ENCODE measurements around the gene ITGAD. TPM values are rescaled to one million over a fixed set of nuclear protein-coding genes. Genes with fewer than 3 reads are reported as not detected.

ITGAD gene
- total and polyA plus RNA-seq, 2 of the 13 experiments (the other 11 are each of a cell fraction or from before 2014, with no cell fraction given), result not detected

DNA sequence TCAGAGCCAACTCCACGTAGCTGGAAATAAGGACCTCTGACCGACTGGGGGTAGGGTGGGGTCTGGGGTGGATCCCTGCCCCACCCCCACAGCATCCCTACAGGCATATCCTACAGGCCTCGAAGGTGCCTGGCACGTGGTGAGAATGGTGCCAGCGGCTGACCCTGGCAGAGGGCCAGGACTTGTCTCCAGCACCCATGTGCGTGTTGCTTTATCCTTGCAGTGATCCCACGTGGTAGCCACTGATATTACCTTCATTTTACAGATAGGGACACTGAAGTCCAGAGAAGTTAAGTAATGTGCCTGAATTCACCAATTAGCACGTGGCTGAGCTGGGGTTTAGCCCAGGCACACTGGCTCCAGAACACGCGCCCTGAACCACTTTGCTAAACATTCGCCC is 8.3 kb downstream of the ITGAD start:
- FAIRE-seq (no peak), ATAC-seq (no peak), DNase-seq (ENCODE audit: low spot score) (no peak)
- Histone ChIP-seq H3K4me2 (ENCODE audit: low read depth, low read length) (no peak overlapping the region), H2AFZ (ENCODE audit: low read length) (no peak overlapping the region), H3K36me3 (replicated peaks in 1 of 2; ENCODE audit: control insufficient read depth in 1 of 2, insufficient read depth in 2 of 2, low read length in 2 of 2) (no peaks in the 10 kb centered on the region), H4K20me1 (ENCODE audit: insufficient read depth, low read length) (no peaks in the 10 kb centered on the region), H3K9ac (ENCODE audit: insufficient read depth, low read depth, low read length) (no peak overlapping the region), H3K79me2 (ENCODE audit: insufficient read depth, low read length) (no peaks in the 10 kb centered on the region), H3K4me1 (ENCODE audit: insufficient read depth, low read length) (0 out of 2 replicates have a peak, but pooled peaks cover 8% of the 10 kb centered on the region), H3K9me3 (ENCODE audit: low read length) (no peaks in the 10 kb centered on the region), H3K27me3 (ENCODE audit: control insufficient read depth in 1 of 2, insufficient read depth in 2 of 2, low read length in 2 of 2) (peaks cover under 1 to 1% of the 10 kb centered on the region in 2 experiments; a peak in 2 of 5 replicates), H3K4me3 (replicated peaks in 1 of 3; ENCODE audit: insufficient read depth in 1 of 3, low read depth in 2 of 3, low read length in 3 of 3) (no peak overlapping the region), H3K27ac (ENCODE audit: extremely low read length, insufficient read depth, low read length) (no peak overlapping the region)
- no TSS peak for BruUV-seq (replicated peaks)
- ChIA-PET POLR2A (no interaction called here), CTCF (ENCODE audit: low intra/inter-chr PET ratio, low total read pairs) (no interaction called here)
- 40% methylated on average over 11 of the region's 11 CpGs for WGBS (ENCODE audit: low lambda C conversion rate)
- in situ Hi-C loops (cut with HindIII; ENCODE audit: extremely low pct_ligation_motif_present, low pct_unique_long_range_greater_than_20kb), result no loop called here
- intact Hi-C loops (cut with micrococcal nuclease; ENCODE audit: unreplicated experiment), result no loop called here
- TF ChIP-seq, protein P1, sequence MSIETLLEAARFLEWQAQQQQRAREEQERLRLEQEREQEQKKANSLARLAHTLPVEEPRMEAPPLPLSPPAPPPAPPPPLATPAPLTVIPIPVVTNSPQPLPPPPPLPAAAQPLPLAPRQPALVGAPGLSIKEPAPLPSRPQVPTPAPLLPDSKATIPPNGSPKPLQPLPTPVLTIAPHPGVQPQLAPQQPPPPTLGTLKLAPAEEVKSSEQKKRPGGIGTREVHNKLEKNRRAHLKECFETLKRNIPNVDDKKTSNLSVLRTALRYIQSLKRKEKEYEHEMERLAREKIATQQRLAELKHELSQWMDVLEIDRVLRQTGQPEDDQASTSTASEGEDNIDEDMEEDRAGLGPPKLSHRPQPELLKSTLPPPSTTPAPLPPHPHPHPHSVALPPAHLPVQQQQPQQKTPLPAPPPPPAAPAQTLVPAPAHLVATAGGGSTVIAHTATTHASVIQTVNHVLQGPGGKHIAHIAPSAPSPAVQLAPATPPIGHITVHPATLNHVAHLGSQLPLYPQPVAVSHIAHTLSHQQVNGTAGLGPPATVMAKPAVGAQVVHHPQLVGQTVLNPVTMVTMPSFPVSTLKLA (IDR thresholded peaks at IDR 0.05), result peak; percentile 71
- no peak for TF ChIP-seq SKI (IDR thresholded peaks at IDR 0.05; ENCODE audit: partially characterized antibody)
- TF ChIP-seq, protein P2, sequence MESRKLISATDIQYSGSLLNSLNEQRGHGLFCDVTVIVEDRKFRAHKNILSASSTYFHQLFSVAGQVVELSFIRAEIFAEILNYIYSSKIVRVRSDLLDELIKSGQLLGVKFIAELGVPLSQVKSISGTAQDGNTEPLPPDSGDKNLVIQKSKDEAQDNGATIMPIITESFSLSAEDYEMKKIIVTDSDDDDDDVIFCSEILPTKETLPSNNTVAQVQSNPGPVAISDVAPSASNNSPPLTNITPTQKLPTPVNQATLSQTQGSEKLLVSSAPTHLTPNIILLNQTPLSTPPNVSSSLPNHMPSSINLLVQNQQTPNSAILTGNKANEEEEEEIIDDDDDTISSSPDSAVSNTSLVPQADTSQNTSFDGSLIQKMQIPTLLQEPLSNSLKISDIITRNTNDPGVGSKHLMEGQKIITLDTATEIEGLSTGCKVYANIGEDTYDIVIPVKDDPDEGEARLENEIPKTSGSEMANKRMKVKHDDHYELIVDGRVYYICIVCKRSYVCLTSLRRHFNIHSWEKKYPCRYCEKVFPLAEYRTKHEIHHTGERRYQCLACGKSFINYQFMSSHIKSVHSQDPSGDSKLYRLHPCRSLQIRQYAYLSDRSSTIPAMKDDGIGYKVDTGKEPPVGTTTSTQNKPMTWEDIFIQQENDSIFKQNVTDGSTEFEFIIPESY (CRISPR knock-in tag; IDR thresholded peaks at IDR 0.05), result peak; percentile 12; the same call in 1 of the 2 replicates

DNA sequence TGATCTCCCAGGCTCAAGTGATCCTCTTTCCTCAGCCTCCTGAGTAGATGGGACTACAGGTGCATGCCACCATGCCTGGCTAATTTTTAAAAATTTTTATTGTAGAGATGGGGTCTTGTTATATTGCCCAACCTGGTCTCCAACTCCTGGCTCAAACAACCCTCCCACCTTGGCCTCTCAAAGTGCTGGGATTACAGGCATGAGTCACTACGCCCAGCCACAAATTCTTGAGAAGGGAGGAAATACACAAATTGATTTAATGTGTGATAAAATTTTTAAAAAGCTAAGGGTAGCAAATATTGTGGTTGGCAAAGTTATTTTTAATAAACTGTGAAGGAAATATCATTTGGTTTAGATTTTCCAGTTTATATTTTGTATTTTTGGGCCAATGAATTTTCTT is 9.6 kb downstream of the ITGAD start:
- no peak overlapping the region for H3K4me3 ChIP-seq (replicated peaks in 1 of 3; ENCODE audit: insufficient read depth in 1 of 3, low read depth in 2 of 3, low read length in 3 of 3)
- FAIRE-seq (no peak), ATAC-seq (no peak), DNase-seq (ENCODE audit: low spot score) (no peak)
- WGBS (ENCODE audit: low lambda C conversion rate), result 53% methylated on average over 1 of the region's 1 CpG
- H3K27me3 ChIP-seq (ENCODE audit: control insufficient read depth in 1 of 2, insufficient read depth in 2 of 2, low read length in 2 of 2), result peaks cover 2 to 5% of the 10 kb centered on the region in 2 experiments; a peak in 2 of 5 replicates
- H2AFZ ChIP-seq (ENCODE audit: low read length), result no peak overlapping the region
- H3K9ac ChIP-seq (ENCODE audit: insufficient read depth, low read depth, low read length), result no peak overlapping the region
- CTCF ChIA-PET (ENCODE audit: low intra/inter-chr PET ratio, low total read pairs), result no interaction called here
- no peak overlapping the region for H3K4me2 ChIP-seq (ENCODE audit: low read depth, low read length)
- intact Hi-C loops (cut with micrococcal nuclease; ENCODE audit: unreplicated experiment) (no loop called here), in situ Hi-C loops (cut with HindIII; ENCODE audit: extremely low pct_ligation_motif_present, low pct_unique_long_range_greater_than_20kb) (no loop called here)
- no peaks in the 10 kb centered on the region for H3K9me3 ChIP-seq (ENCODE audit: low read length)
- 0 out of 2 replicates have a peak, but pooled peaks cover 8% of the 10 kb centered on the region for H3K4me1 ChIP-seq (ENCODE audit: insufficient read depth, low read length)
- no peaks in the 10 kb centered on the region for H4K20me1 ChIP-seq (ENCODE audit: insufficient read depth, low read length)
- no TSS peak for BruUV-seq (replicated peaks)
- no peak overlapping the region for H3K27ac ChIP-seq (ENCODE audit: extremely low read length, insufficient read depth, low read length)
- no peaks in the 10 kb centered on the region for H3K79me2 ChIP-seq (ENCODE audit: insufficient read depth, low read length)
- no peaks in the 10 kb centered on the region for H3K36me3 ChIP-seq (replicated peaks in 1 of 2; ENCODE audit: control insufficient read depth in 1 of 2, insufficient read depth in 2 of 2, low read length in 2 of 2)
- POLR2A ChIA-PET, result no interaction called here
- TF ChIP-seq, protein P3, sequence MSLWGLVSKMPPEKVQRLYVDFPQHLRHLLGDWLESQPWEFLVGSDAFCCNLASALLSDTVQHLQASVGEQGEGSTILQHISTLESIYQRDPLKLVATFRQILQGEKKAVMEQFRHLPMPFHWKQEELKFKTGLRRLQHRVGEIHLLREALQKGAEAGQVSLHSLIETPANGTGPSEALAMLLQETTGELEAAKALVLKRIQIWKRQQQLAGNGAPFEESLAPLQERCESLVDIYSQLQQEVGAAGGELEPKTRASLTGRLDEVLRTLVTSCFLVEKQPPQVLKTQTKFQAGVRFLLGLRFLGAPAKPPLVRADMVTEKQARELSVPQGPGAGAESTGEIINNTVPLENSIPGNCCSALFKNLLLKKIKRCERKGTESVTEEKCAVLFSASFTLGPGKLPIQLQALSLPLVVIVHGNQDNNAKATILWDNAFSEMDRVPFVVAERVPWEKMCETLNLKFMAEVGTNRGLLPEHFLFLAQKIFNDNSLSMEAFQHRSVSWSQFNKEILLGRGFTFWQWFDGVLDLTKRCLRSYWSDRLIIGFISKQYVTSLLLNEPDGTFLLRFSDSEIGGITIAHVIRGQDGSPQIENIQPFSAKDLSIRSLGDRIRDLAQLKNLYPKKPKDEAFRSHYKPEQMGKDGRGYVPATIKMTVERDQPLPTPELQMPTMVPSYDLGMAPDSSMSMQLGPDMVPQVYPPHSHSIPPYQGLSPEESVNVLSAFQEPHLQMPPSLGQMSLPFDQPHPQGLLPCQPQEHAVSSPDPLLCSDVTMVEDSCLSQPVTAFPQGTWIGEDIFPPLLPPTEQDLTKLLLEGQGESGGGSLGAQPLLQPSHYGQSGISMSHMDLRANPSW (CRISPR knock-in tag; IDR thresholded peaks at IDR 0.05; ENCODE audit: borderline replicate concordance), result no peak
- TF ChIP-seq HNRNPL (IDR thresholded peaks at IDR 0.05; ENCODE audit: low read depth, low read length) (no peak), ZNF674 (CRISPR knock-in tag; IDR thresholded peaks at IDR 0.05; ENCODE audit: low read depth) (no peak), ZNF335 (CRISPR knock-in tag; IDR thresholded peaks at IDR 0.05) (no peak), ZSCAN22 (CRISPR knock-in tag; IDR thresholded peaks at IDR 0.05) (no peak), FOXC1 (CRISPR knock-in tag; IDR thresholded peaks at IDR 0.05; ENCODE audit: borderline replicate concordance) (no peak)
- TF ChIP-seq, protein P4, sequence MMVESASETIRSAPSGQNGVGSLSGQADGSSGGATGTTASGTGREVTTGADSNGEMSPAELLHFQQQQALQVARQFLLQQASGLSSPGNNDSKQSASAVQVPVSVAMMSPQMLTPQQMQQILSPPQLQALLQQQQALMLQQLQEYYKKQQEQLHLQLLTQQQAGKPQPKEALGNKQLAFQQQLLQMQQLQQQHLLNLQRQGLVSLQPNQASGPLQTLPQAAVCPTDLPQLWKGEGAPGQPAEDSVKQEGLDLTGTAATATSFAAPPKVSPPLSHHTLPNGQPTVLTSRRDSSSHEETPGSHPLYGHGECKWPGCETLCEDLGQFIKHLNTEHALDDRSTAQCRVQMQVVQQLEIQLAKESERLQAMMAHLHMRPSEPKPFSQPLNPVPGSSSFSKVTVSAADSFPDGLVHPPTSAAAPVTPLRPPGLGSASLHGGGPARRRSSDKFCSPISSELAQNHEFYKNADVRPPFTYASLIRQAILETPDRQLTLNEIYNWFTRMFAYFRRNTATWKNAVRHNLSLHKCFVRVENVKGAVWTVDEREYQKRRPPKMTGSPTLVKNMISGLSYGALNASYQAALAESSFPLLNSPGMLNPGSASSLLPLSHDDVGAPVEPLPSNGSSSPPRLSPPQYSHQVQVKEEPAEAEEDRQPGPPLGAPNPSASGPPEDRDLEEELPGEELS (CRISPR knock-in tag; IDR thresholded peaks at IDR 0.05), result no peak

Measured in HepG2 (cell line).